Fibroblast of lung (primary cell): Measurements from ENCODE around the gene NRDC. TPM values are rescaled to one million over a fixed set of nuclear protein-coding genes. Genes with fewer than 3 reads are reported as not detected.

Source experiments
- DNase-seq, 2 donors: peaks; one replicate each; pipeline versions ENCODE4 v3.0.0 to v3.0.0-alpha.2; 2010; ENCODE audit warnings: low read depth in 2 of 2
- H2AFZ ChIP-seq: 2 replicates; pipeline ENCODE4 v1.5.1; 2012; ENCODE audit warnings: low read length, control low read depth, inconsistent platforms
- H3K27ac ChIP-seq: 2 replicates; pipeline ENCODE4 v1.5.1; 2011; ENCODE audit warnings: low read length, control low read depth; ENCODE audit not compliant: insufficient read depth
- H3K27me3 ChIP-seq: 2 replicates; pipeline ENCODE4 v1.5.1; 2011; ENCODE audit warnings: mild to moderate bottlenecking, low read length; ENCODE audit not compliant: control insufficient read depth, insufficient read depth
- H3K36me3 ChIP-seq: 2 replicates; pipeline ENCODE4 v1.5.1; 2011; ENCODE audit warnings: low read length; ENCODE audit not compliant: control insufficient read depth, insufficient read depth
- H3K4me1 ChIP-seq: 2 replicates; pipeline ENCODE4 v1.5.1; 2011; ENCODE audit warnings: low read length; ENCODE audit not compliant: control insufficient read depth, insufficient read depth; ENCODE audit errors: extremely low read depth
- H3K4me2 ChIP-seq: 2 replicates; pipeline ENCODE4 v1.5.1; 2011; ENCODE audit warnings: low read length, control low read depth; ENCODE audit not compliant: insufficient read depth; ENCODE audit errors: extremely low read depth
- H3K4me3 ChIP-seq, 4 experiments: fragments of 200-600 bp in 1 of 4; sonication (generic) in 1 of 4; replicated peaks in 1 of 4; 2 replicates each; pipeline ENCODE4 v1.5.1; 2011 to 2016; ENCODE audit warnings: low read length in 4 of 4, low read depth in 3 of 4, mild to moderate bottlenecking in 3 of 4, control low read depth in 2 of 4, inconsistent platforms in 1 of 4, mixed read lengths in 1 of 4; ENCODE audit not compliant: insufficient read depth in 1 of 4; ENCODE audit errors: control extremely low read depth in 1 of 4
- H3K79me2 ChIP-seq: 2 replicates; pipeline ENCODE4 v1.5.1; 2012; ENCODE audit warnings: mild to moderate bottlenecking, low read length, inconsistent platforms; ENCODE audit not compliant: control insufficient read depth, insufficient read depth
- H3K9ac ChIP-seq: 2 replicates; pipeline ENCODE4 v1.5.1; 2011; ENCODE audit warnings: mild to moderate bottlenecking, low read length, control low read depth; ENCODE audit not compliant: insufficient read depth
- H3K9me3 ChIP-seq: 2 replicates; pipeline ENCODE4 v1.5.1; 2012; ENCODE audit warnings: low read depth, low read length; ENCODE audit not compliant: control insufficient read depth, insufficient read depth
- H4K20me1 ChIP-seq: 2 replicates; pipeline ENCODE4 v1.5.1; 2011; ENCODE audit warnings: low read length; ENCODE audit not compliant: control insufficient read depth, insufficient read depth; ENCODE audit errors: extremely low read depth
- CTCF ChIP-seq, 2 donors: IDR thresholded peaks in 1 of 2; conservative IDR thresholded peaks in 1 of 2; 1 replicate in 1 of 2; 2 replicates in 1 of 2; pipeline ENCODE4 v1.5.1; 2011 to 2012; ENCODE audit warnings: low read length in 2 of 2, control low read depth in 1 of 2, inconsistent platforms in 1 of 2, low read depth in 1 of 2, mild to moderate bottlenecking in 1 of 2
- EZH2 ChIP-seq: IDR thresholded peaks from 2 replicates; pipeline ENCODE4 v1.5.1; 2012; ENCODE audit warnings: low read length, control low read depth, mild to moderate bottlenecking; ENCODE audit errors: missing control alignments
- polyA plus RNA-seq, 2 donors: library from polyadenylated mRNA; depleted of rRNA in 1 of 2; stranded (reverse) in 1 of 2; unstranded in 1 of 2; fragments of >200 nt; gene quantifications; 2 replicates each; pipeline ENCODE4 v1.2.1, GENCODE V29; 2011 to 2012; ENCODE audit warnings: missing spikeins in 1 of 2
- total RNA-seq: library from RNA; depleted of rRNA; stranded (reverse); fragments of >200 nt; gene quantifications from 2 replicates; pipeline ENCODE4 v1.2.1, GENCODE V29; 2014

NRDC gene
- total and polyA plus RNA-seq, 2 donors (not counting 1 experiment from before 2014, with no cell fraction given), result 116 to 142 TPM

GRCh38 chr1:51842261-51842660, 36.3 kb downstream of the NRDC start:
- DNase-seq, result no peak
- Histone ChIP-seq H3K4me2 (no peak overlapping the region), H3K9me3 (no peaks in the 10 kb centered on the region), H3K27me3 (no peaks in the 10 kb centered on the region), H3K79me2 (peaks cover 18% of the 10 kb centered on the region), H3K36me3 (peaks cover 1% of the 10 kb centered on the region), H4K20me1 (no peaks in the 10 kb centered on the region), H2AFZ (no peak overlapping the region), H3K4me1 (no peaks in the 10 kb centered on the region), H3K4me3 (no peak overlapping the region), H3K9ac (no peak overlapping the region), H3K27ac (no peak overlapping the region)
- no peak for TF ChIP-seq EZH2

DNA sequence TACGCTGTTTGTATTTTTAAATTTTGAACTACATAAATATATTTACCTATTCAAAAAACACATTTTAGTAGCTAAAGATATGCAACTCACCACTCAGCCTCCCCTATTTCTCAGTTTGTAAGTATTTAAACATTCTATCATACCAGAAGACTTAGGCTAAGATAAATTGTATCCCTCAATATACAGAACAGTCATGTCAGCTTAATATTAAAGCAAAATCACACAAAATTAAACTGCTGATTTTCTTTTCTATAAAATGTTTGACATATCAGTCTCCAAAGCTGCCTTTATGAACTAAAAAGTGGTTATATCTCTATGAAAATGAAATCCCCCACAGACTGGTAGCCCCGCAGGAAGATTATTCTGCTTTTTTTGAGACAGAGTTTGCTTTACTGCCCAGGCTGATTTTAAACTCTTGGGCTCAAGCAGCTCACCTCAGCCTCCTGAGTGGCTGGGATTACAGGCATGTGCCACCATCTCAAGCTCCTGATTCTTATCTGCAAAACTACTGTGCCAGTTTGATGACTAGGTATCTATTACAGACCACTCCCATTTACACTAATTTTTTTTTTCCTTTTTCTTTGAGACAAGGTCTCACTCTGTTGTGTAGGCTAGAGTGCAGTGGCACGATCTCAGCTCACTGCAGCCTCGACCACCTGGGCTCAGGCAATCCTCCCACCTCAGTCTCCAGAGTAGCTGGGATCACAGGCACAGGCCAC, 37.6 kb downstream of the NRDC start:
- no peak overlapping the region for H3K4me3 ChIP-seq
- H3K4me1 ChIP-seq, result no peaks in the 10 kb centered on the region
- H3K9me3 ChIP-seq, result no peaks in the 10 kb centered on the region
- TF ChIP-seq EZH2 (no peak), CTCF (conservative IDR thresholded peaks at IDR 0.05 in 1 of 2, IDR thresholded peaks at IDR 0.05 in 1 of 2; ENCODE audit: low read depth in 1 of 2, low read length in 2 of 2) (no peak)
- peaks cover 1% of the 10 kb centered on the region for H3K36me3 ChIP-seq
- no peak overlapping the region for H2AFZ ChIP-seq
- H3K27ac ChIP-seq, result no peak overlapping the region
- H3K4me2 ChIP-seq, result no peak overlapping the region
- no peaks in the 10 kb centered on the region for H3K27me3 ChIP-seq
- DNase-seq, result no peak
- no peak overlapping the region for H3K9ac ChIP-seq
- H3K79me2 ChIP-seq, result peaks cover 15% of the 10 kb centered on the region
- no peaks in the 10 kb centered on the region for H4K20me1 ChIP-seq

GRCh38 chr1:51840182-51840581, 38.3 kb downstream of the NRDC start:
- no peaks in the 10 kb centered on the region for H4K20me1 ChIP-seq
- no peaks in the 10 kb centered on the region for H3K9me3 ChIP-seq
- H2AFZ ChIP-seq, result no peak overlapping the region
- H3K9ac ChIP-seq, result no peak overlapping the region
- H3K79me2 ChIP-seq, result peaks cover 13% of the 10 kb centered on the region
- H3K4me2 ChIP-seq, result no peak overlapping the region
- H3K4me1 ChIP-seq, result no peaks in the 10 kb centered on the region
- peaks cover 3% of the 10 kb centered on the region for H3K36me3 ChIP-seq
- H3K27ac ChIP-seq, result no peak overlapping the region
- H3K4me3 ChIP-seq, result no peak overlapping the region
- TF ChIP-seq CTCF (conservative IDR thresholded peaks at IDR 0.05 in 1 of 2, IDR thresholded peaks at IDR 0.05 in 1 of 2; ENCODE audit: low read depth in 1 of 2, low read length in 2 of 2) (no peak), EZH2 (no peak)
- H3K27me3 ChIP-seq, result no peaks in the 10 kb centered on the region
- no peak for DNase-seq
